ENCODE results near the gene MYO1G. TPM values are rescaled to one million over a fixed set of nuclear protein-coding genes. Genes with fewer than 3 reads are reported as not detected.

Gene MYO1G
- polyA plus RNA-seq, 1 of the 3 experiments (the other 2 are of a cell fraction): 0.05 TPM

DNA sequence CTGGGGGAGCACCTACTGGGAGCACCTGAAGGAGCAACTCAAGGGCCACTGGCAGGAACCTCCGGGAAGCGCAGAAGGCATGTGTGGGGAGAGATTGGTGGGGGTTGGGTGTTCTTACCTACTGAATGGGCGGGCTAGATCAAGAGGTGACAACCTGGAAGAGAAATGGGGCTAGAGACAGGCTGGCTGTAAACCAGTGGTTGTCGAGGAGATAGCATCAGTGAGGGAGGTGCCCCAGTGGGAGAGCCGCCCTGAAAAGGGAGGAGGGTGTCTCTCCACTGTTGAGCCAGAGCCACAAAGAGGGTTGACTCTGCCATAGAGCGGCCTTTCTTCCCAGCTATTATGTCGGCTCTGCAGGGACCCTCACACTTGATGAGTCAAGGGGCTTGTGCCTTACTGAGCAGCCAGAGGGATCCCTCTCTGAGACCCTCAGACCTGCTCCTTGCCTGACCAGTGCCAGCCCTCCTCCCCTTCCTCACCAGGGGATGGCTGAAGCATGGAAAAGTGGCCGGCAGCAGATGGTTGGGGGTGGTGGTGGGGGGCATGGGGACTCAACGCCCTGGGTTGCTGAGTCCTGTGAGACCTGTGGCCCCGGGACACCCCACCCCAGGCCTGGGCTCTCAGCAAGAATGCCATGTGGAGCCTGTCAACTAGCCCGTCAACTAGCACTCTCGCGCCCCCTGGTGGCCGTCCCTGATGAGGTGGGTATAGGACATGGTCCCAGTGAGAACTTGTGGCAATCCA, 57.0 kb downstream of the MYO1G start (continued):
- no peak for TF ChIP-seq RCOR1 (IDR thresholded peaks at IDR 0.05; ENCODE audit: low read length)
- TF ChIP-seq RFX5 (IDR thresholded peaks at IDR 0.05; ENCODE audit: low read length): no peak
- no peak for TF ChIP-seq TEAD4 (IDR thresholded peaks at IDR 0.05; ENCODE audit: borderline replicate concordance, insufficient read depth)
- TF ChIP-seq MXI1 (IDR thresholded peaks at IDR 0.05; ENCODE audit: low read depth, low read length): peak; percentile 94
- TF ChIP-seq EP300 (IDR thresholded peaks at IDR 0.05; ENCODE audit: borderline replicate concordance in 1 of 2, low read depth in 1 of 2, low read length in 1 of 2): no peak
- 0 out of 2 replicates have a peak, but pooled peaks have one; percentile 24 for TF ChIP-seq NRF1 (IDR thresholded peaks at IDR 0.05; ENCODE audit: low read depth, low read length)
- no peak for TF ChIP-seq MEF2A (IDR thresholded peaks at IDR 0.05; ENCODE audit: borderline replicate concordance, low read depth)
- TF ChIP-seq, protein P1, sequence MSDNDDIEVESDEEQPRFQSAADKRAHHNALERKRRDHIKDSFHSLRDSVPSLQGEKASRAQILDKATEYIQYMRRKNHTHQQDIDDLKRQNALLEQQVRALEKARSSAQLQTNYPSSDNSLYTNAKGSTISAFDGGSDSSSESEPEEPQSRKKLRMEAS (IDR thresholded peaks at IDR 0.05; ENCODE audit: low read depth): peak; percentile 73; the same call in 1 of the 2 replicates
- peak; percentile 79; the same call in 1 of the 2 replicates for TF ChIP-seq SIN3A (IDR thresholded peaks at IDR 0.05; ENCODE audit: borderline replicate concordance, low read depth, low read length)
- TF ChIP-seq POLR2AphosphoS5 (IDR thresholded peaks at IDR 0.05; ENCODE audit: low read depth, low read length): no peak

DNA sequence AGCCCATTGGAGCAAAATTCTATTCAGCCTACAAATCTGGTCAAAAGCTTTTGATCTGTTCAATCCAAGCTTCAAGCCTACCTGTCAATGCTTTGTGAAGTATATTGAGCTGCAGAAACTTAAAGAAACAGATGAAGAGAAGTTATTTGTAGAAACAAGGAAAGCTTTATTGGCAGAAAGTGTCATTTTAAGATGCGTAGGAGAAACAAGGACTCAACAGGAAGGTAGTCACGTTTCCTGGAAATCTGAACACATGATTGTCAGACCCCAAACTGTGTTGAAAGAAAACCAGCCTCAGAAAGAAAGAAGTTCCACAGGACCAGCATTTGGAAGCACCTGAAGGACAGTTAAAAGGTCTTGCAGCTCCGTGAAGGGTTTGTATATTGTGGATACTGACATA, 58.7 kb downstream of the MYO1G start:
- no peak overlapping the region for H3K27ac ChIP-seq (ENCODE audit: low read depth in 2 of 2, low read length in 1 of 2)
- no peaks in the 10 kb centered on the region for H4K20me1 ChIP-seq (ENCODE audit: insufficient read depth)
- no peaks in the 10 kb centered on the region for H3K36me3 ChIP-seq (replicated peaks in 1 of 2; ENCODE audit: control insufficient read depth in 1 of 2, insufficient read depth in 2 of 2, low read length in 1 of 2)
- no peaks in the 10 kb centered on the region for H3K9me3 ChIP-seq
- WGBS (ENCODE audit: low lambda C conversion rate): 45% methylated on average over 3 of the region's 3 CpGs
- H2AFZ ChIP-seq (ENCODE audit: low read depth): no peak overlapping the region
- ChIA-PET POLR2A (no interaction called here), CTCF (interaction anchor here (0.7 to 13.2 kb wide), 8 partner anchors 39 to 355 kb away, joined by 3 to 135 read pairs (median 4); partner anchors contain the start of genes H2AZ2 and OGDH)
- no peak overlapping the region for H3K9ac ChIP-seq
- no peak for TF ChIP-seq SIN3A (IDR thresholded peaks at IDR 0.05; ENCODE audit: borderline replicate concordance, low read depth, low read length)
- no peak for TF ChIP-seq FOSL2 (IDR thresholded peaks at IDR 0.05; ENCODE audit: borderline replicate concordance, low read depth)
- TF ChIP-seq, protein P2, sequence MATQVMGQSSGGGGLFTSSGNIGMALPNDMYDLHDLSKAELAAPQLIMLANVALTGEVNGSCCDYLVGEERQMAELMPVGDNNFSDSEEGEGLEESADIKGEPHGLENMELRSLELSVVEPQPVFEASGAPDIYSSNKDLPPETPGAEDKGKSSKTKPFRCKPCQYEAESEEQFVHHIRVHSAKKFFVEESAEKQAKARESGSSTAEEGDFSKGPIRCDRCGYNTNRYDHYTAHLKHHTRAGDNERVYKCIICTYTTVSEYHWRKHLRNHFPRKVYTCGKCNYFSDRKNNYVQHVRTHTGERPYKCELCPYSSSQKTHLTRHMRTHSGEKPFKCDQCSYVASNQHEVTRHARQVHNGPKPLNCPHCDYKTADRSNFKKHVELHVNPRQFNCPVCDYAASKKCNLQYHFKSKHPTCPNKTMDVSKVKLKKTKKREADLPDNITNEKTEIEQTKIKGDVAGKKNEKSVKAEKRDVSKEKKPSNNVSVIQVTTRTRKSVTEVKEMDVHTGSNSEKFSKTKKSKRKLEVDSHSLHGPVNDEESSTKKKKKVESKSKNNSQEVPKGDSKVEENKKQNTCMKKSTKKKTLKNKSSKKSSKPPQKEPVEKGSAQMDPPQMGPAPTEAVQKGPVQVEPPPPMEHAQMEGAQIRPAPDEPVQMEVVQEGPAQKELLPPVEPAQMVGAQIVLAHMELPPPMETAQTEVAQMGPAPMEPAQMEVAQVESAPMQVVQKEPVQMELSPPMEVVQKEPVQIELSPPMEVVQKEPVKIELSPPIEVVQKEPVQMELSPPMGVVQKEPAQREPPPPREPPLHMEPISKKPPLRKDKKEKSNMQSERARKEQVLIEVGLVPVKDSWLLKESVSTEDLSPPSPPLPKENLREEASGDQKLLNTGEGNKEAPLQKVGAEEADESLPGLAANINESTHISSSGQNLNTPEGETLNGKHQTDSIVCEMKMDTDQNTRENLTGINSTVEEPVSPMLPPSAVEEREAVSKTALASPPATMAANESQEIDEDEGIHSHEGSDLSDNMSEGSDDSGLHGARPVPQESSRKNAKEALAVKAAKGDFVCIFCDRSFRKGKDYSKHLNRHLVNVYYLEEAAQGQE (IDR thresholded peaks at IDR 0.05; ENCODE audit: low read depth, low read length): no peak
- TF ChIP-seq GATA2 (CRISPR knock-in tag; IDR thresholded peaks at IDR 0.05): no peak
- TF ChIP-seq ELF1 (IDR thresholded peaks at IDR 0.05): no peak
- TF ChIP-seq CHD2 (IDR thresholded peaks at IDR 0.05; ENCODE audit: low read length, partially characterized antibody): no peak
- no peak for TF ChIP-seq EZH2phosphoT487 (IDR thresholded peaks at IDR 0.05; ENCODE audit: borderline replicate concordance, low read depth)
- TF ChIP-seq YY1 (IDR thresholded peaks at IDR 0.05; ENCODE audit: low read depth): no peak
- TF ChIP-seq, protein P3, sequence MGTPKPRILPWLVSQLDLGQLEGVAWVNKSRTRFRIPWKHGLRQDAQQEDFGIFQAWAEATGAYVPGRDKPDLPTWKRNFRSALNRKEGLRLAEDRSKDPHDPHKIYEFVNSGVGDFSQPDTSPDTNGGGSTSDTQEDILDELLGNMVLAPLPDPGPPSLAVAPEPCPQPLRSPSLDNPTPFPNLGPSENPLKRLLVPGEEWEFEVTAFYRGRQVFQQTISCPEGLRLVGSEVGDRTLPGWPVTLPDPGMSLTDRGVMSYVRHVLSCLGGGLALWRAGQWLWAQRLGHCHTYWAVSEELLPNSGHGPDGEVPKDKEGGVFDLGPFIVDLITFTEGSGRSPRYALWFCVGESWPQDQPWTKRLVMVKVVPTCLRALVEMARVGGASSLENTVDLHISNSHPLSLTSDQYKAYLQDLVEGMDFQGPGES (IDR thresholded peaks at IDR 0.05; ENCODE audit: low read depth, low read length): no peak
- TF ChIP-seq TEAD4 (IDR thresholded peaks at IDR 0.05; ENCODE audit: borderline replicate concordance, insufficient read depth): no peak
- TF ChIP-seq, protein P4, sequence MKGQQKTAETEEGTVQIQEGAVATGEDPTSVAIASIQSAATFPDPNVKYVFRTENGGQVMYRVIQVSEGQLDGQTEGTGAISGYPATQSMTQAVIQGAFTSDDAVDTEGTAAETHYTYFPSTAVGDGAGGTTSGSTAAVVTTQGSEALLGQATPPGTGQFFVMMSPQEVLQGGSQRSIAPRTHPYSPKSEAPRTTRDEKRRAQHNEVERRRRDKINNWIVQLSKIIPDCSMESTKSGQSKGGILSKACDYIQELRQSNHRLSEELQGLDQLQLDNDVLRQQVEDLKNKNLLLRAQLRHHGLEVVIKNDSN (IDR thresholded peaks at IDR 0.05; ENCODE audit: borderline replicate concordance, low read depth): no peak
- no peak for TF ChIP-seq RFX5 (IDR thresholded peaks at IDR 0.05; ENCODE audit: low read length)
- TF ChIP-seq, protein P5, sequence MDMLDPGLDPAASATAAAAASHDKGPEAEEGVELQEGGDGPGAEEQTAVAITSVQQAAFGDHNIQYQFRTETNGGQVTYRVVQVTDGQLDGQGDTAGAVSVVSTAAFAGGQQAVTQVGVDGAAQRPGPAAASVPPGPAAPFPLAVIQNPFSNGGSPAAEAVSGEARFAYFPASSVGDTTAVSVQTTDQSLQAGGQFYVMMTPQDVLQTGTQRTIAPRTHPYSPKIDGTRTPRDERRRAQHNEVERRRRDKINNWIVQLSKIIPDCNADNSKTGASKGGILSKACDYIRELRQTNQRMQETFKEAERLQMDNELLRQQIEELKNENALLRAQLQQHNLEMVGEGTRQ (IDR thresholded peaks at IDR 0.05; ENCODE audit: borderline replicate concordance, low read depth, low read length): no peak
- H3K79me2 ChIP-seq (ENCODE audit: insufficient read depth): no peaks in the 10 kb centered on the region
- no peaks in the 10 kb centered on the region for H3K4me1 ChIP-seq (ENCODE audit: control insufficient read depth in 1 of 2, insufficient read depth in 2 of 2, low read depth in 1 of 2, low read length in 1 of 2)
- no peaks in the 10 kb centered on the region for H3K9me2 ChIP-seq
- no peak for DNase-seq
- H3K27me3 ChIP-seq (ENCODE audit: insufficient read depth): no peaks in the 10 kb centered on the region
- no peak overlapping the region for H3K4me3 ChIP-seq (ENCODE audit: low read depth in 2 of 2, low read length in 1 of 2)
- no peaks in the 10 kb centered on the region for H3F3A ChIP-seq (replicated peaks; ENCODE audit: insufficient read depth)
- no peak overlapping the region for H3K4me2 ChIP-seq
